Astrocyte (in vitro differentiated cells and primary cell): ENCODE measurements around the gene DAP. TPM values are rescaled to one million over a fixed set of nuclear protein-coding genes. Genes with fewer than 3 reads are reported as not detected.

Experiments
- DNase-seq: peaks from one replicate; pipeline ENCODE4 v3.0.0-alpha.2; 2010; ENCODE audit warnings: low read depth
- FAIRE-seq: peaks from 2 replicates; lab custom pipeline; 2011; peaks lifted over from hg19 to GRCh38; lab: Jason Lieb, UNC
- H2AFZ ChIP-seq: 2 replicates; pipeline ENCODE4 v1.6.0; 2012; ENCODE audit warnings: low read depth, low read length, inconsistent platforms
- H3K27ac ChIP-seq: 2 replicates; pipeline ENCODE4 v1.5.1; 2011; ENCODE audit warnings: low read depth, low read length, inconsistent platforms
- H3K27me3 ChIP-seq: 2 replicates; pipeline ENCODE4 v1.6.0; 2011; ENCODE audit warnings: low read length, inconsistent platforms; ENCODE audit not compliant: insufficient read depth
- H3K36me3 ChIP-seq: 2 replicates; pipeline ENCODE4 v1.5.1; 2011; ENCODE audit warnings: low read length, inconsistent platforms; ENCODE audit not compliant: insufficient read depth
- H3K4me1 ChIP-seq: 2 replicates; pipeline ENCODE4 v1.5.1; 2011; ENCODE audit warnings: low read length, inconsistent platforms; ENCODE audit not compliant: insufficient read depth
- H3K4me2 ChIP-seq: 2 replicates; pipeline ENCODE4 v1.6.0; 2012; ENCODE audit warnings: low read length, inconsistent platforms
- H3K4me3 ChIP-seq: 2 replicates; pipeline ENCODE4 v1.5.1; 2011; ENCODE audit warnings: low read depth, mild to moderate bottlenecking, low read length, inconsistent platforms; ENCODE audit not compliant: insufficient read depth
- H3K79me2 ChIP-seq: 2 replicates; pipeline ENCODE4 v1.6.0; 2012; ENCODE audit warnings: mild to moderate bottlenecking, low read length, inconsistent platforms; ENCODE audit not compliant: insufficient read depth
- H3K9ac ChIP-seq: 2 replicates; pipeline ENCODE4 v1.6.0; 2012; ENCODE audit warnings: mild to moderate bottlenecking, low read length, inconsistent platforms
- H3K9me3 ChIP-seq: 2 replicates; pipeline ENCODE4 v1.5.1; 2012; ENCODE audit warnings: low read depth, mild to moderate bottlenecking, low read length, inconsistent platforms; ENCODE audit not compliant: insufficient read depth
- H4K20me1 ChIP-seq: 2 replicates; pipeline ENCODE4 v1.6.0; 2012; ENCODE audit warnings: low read length, inconsistent platforms; ENCODE audit not compliant: insufficient read depth
- H3K27ac Mint-ChIP-seq: one replicate; pipeline ENCODE4 v1.8.0; 2021; ENCODE audit warnings: mild to moderate bottlenecking, mixed read lengths; ENCODE audit not compliant: unreplicated experiment
- H3K27me3 Mint-ChIP-seq: one replicate; pipeline ENCODE4 v1.8.0; 2021; ENCODE audit warnings: low read depth, mixed read lengths; ENCODE audit not compliant: unreplicated experiment
- H3K36me3 Mint-ChIP-seq: one replicate; pipeline ENCODE4 v1.8.0; 2021; ENCODE audit warnings: low read depth, mixed read lengths; ENCODE audit not compliant: unreplicated experiment
- H3K4me1 Mint-ChIP-seq: one replicate; pipeline ENCODE4 v1.8.0; 2021; ENCODE audit warnings: low read depth, mixed read lengths; ENCODE audit not compliant: unreplicated experiment
- H3K4me3 Mint-ChIP-seq: one replicate; pipeline ENCODE4 v1.8.0; 2021; ENCODE audit warnings: mild to moderate bottlenecking, moderate library complexity, mixed read lengths; ENCODE audit not compliant: unreplicated experiment
- H3K9me3 Mint-ChIP-seq: one replicate; pipeline ENCODE4 v1.8.0; 2021; ENCODE audit warnings: mild to moderate bottlenecking, mixed read lengths; ENCODE audit not compliant: unreplicated experiment
- CTCF ChIP-seq: IDR thresholded peaks from 2 replicates; pipeline ENCODE4 v1.5.1; 2011; ENCODE audit warnings: low read depth, mild to moderate bottlenecking, inconsistent platforms, low read length, moderate library complexity; ENCODE audit not compliant: insufficient read depth
- EZH2 ChIP-seq: IDR thresholded peaks from 2 replicates; pipeline ENCODE4 v1.6.1; 2012; ENCODE audit warnings: mild to moderate bottlenecking, low read length, inconsistent platforms; ENCODE audit not compliant: insufficient read depth
- total RNA-seq: library from RNA; stranded (reverse); gene quantifications from 2 replicates; pipeline ENCODE4 v1.2.1, GENCODE V29; 2021

DAP gene
- total RNA-seq, 1 donor from 2014 or later, result 239 TPM

- peaks cover 48% of the 10 kb centered on the region for H3K36me3 Mint-ChIP-seq
- no peak overlapping the region for H3K9ac ChIP-seq
- DNase-seq (no peak), FAIRE-seq (no peak)
- TF ChIP-seq EZH2 (no peak), CTCF (peak; percentile 17)
- H3K4me3 Mint-ChIP-seq, result no peak overlapping the region
- H3K36me3 ChIP-seq, result peaks cover 41% of the 10 kb centered on the region
- H3K9me3 Mint-ChIP-seq, result peaks cover 4% of the 10 kb centered on the region
- H3K27me3 Mint-ChIP-seq, result no peaks in the 10 kb centered on the region
- H3K4me2 ChIP-seq, result no peak overlapping the region
- H3K27me3 ChIP-seq, result no peaks in the 10 kb centered on the region
- H3K4me3 ChIP-seq, result no peak overlapping the region
- no peaks in the 10 kb centered on the region for H3K9me3 ChIP-seq
- no peaks in the 10 kb centered on the region for H3K4me1 ChIP-seq
- no peak overlapping the region for H2AFZ ChIP-seq
- H3K79me2 ChIP-seq, result peaks cover 77% of the 10 kb centered on the region
- H3K4me1 Mint-ChIP-seq, result peaks cover 8% of the 10 kb centered on the region
- no peak overlapping the region for H3K27ac ChIP-seq
- H3K27ac Mint-ChIP-seq, result no peak overlapping the region
- peaks cover 77% of the 10 kb centered on the region for H4K20me1 ChIP-seq
Observed at GRCh38 chr5:10741661-10742060, 19.4 kb downstream of the DAP start.

- Histone ChIP-seq H3K4me2 (no peak overlapping the region), H3K27me3 (no peaks in the 10 kb centered on the region), H3K9ac (no peak overlapping the region), H2AFZ (no peak overlapping the region), H3K79me2 (peaks cover 85% of the 10 kb centered on the region), H3K36me3 (peaks cover 32% of the 10 kb centered on the region), H4K20me1 (peaks cover 77% of the 10 kb centered on the region), H3K9me3 (no peaks in the 10 kb centered on the region), H3K4me1 (no peaks in the 10 kb centered on the region), H3K4me3 (no peak overlapping the region), H3K27ac (no peak overlapping the region)
- no peak overlapping the region for H3K27ac Mint-ChIP-seq
- H3K36me3 Mint-ChIP-seq, result peaks cover 47% of the 10 kb centered on the region
- no peak overlapping the region for H3K4me3 Mint-ChIP-seq
- DNase-seq, result no peak
- FAIRE-seq, result no peak
- H3K4me1 Mint-ChIP-seq, result peaks cover 8% of the 10 kb centered on the region
- H3K27me3 Mint-ChIP-seq, result no peaks in the 10 kb centered on the region
- peaks cover 4% of the 10 kb centered on the region for H3K9me3 Mint-ChIP-seq
- no peak for TF ChIP-seq CTCF
- no peak for TF ChIP-seq EZH2
Observed at GRCh38 chr5:10740384-10740783, 20.6 kb downstream of the DAP start.

- Histone ChIP-seq H3K9ac (no peak overlapping the region), H3K27me3 (no peaks in the 10 kb centered on the region), H2AFZ (no peak overlapping the region), H4K20me1 (peaks cover 76% of the 10 kb centered on the region), H3K4me3 (no peak overlapping the region), H3K27ac (no peak overlapping the region), H3K79me2 (peaks cover 90% of the 10 kb centered on the region), H3K9me3 (no peaks in the 10 kb centered on the region), H3K4me2 (no peak overlapping the region), H3K36me3 (peaks cover 29% of the 10 kb centered on the region), H3K4me1 (no peaks in the 10 kb centered on the region)
- Mint-ChIP-seq H3K27ac (no peak overlapping the region), H3K4me3 (no peak overlapping the region), H3K36me3 (peaks cover 40% of the 10 kb centered on the region), H3K9me3 (peaks cover 4% of the 10 kb centered on the region), H3K4me1 (peaks cover 6% of the 10 kb centered on the region), H3K27me3 (no peaks in the 10 kb centered on the region)
- no peak for TF ChIP-seq CTCF
- no peak for TF ChIP-seq EZH2
- FAIRE-seq (no peak), DNase-seq (no peak)
Observed at GRCh38 chr5:10737880-10738279, 23.2 kb downstream of the DAP start.
